ENCODE data around the gene IMPG1. TPM values are rescaled to one million over a fixed set of nuclear protein-coding genes. Genes with fewer than 3 reads are reported as not detected.

Gene IMPG1
- total RNA-seq, 1 donor from 2014 or later, result not detected

DNA sequence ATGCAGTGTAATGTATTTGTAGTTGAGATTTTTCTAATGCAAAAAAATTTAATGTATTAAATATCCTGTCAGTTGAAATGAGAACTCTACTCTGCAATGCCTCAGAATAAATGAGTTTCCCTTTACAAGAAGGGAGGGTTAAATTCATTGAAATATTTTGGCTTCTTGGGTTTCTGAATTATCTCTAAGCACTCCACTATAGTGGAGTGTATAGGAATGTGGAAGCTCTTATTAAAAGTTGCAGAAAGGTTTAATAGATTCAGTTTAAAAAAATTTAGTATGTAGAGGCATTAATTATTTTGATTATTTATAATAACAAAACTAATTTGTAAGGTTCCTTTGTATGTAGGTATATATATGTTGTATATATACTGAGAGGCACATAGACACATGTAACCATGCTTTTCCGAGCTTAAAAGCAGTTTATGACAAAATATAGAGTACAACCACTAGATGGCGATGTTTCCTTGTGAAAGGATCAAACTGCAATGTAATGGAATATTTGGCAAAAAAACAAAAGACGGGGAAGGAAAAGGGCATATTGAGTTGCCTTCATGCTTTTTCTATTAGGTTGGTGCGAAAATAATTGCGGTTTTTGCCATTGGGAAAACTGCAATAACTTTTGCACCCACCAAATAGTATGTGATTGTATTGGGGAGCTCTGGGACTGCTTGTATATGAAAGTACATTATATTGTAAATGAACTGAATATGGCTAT lies 179.2 kb downstream of the IMPG1 start:
- intact Hi-C loops (cut with micrococcal nuclease), result loop anchor here (5.0 kb wide), 1 partner anchor 1564 kb away; no protein-coding TSS in a partner anchor

DNA sequence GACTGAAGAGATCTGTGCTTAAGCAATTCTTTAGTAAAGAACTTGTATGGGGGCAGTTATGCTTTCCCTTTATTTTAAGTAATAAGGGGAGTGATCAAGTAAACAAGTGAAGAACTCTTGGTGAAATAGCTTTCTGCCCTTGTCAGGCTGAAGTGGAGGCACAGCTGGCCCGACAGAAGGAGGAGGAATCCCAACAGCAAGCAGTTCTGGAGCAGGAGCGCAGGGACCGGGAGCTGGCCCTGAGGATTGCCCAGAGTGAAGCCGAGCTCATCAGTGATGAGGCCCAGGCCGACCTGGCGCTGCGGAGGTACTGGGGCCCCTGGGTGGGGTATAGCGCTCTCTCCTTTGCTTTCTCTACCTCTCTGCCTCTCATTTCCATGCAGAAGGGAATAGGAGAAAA lies 180.1 kb downstream of the IMPG1 start:
- intact Hi-C loops (cut with micrococcal nuclease), result loop anchor here (5.0 kb wide), 1 partner anchor 1565 kb away; no protein-coding TSS in a partner anchor

- intact Hi-C loops (cut with micrococcal nuclease), result no loop called here
Measured at GRCh38 chr6:75884822-75885221, 187.6 kb downstream of the IMPG1 start.

- intact Hi-C loops (cut with micrococcal nuclease), result no loop called here
Measured at GRCh38 chr6:75882734-75883133, 189.7 kb downstream of the IMPG1 start.

GRCh38 chr6:75880305-75880704 lies 192.2 kb downstream of the IMPG1 start:
- intact Hi-C loops (cut with micrococcal nuclease), result no loop called here

DNA sequence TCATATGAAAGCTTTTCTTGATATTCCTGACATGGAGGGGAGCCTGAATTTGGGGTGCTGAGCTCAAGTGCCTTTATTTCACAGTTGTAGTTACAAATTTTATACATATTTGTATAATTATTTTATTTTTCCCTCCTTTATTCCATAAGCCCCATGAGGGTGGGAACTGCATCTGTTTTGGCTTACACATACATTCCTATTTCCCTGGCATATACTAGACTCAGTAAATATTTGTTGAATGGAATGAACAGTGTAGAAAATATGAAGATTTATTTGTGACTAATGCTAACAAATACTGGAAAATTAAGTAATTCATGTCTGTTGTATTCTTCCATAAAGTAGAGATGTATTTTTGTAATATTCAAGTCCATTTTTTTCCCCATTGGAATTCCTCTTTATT lies 196.3 kb downstream of the IMPG1 start:
- intact Hi-C loops (cut with micrococcal nuclease), result no loop called here

DNA sequence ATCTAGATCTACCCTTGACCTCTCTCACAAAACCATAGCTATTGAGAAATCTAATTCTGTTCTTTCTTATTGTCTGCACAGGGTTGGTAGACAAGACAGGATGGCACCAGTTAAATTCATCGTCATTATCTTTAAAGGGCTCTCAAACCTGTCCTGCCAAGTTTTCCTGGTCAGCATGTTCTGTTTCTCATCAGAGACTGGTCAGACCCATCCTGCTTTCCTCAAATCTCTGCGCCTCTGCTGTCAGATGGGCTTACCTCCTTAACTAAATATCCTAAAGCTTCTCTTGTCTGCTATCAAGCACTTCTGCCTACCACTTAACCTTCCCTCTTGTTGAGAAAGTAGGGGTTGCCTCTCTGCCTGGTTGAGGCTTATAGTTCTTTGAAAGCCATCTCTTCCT lies 198.2 kb downstream of the IMPG1 start:
- intact Hi-C loops (cut with micrococcal nuclease), result no loop called here

Data from T-helper 1 cell treated with Interleukin-12 subunit alpha and Interleukin-12 subunit beta and Interleukin-4 antibody, amounts not matched to agents 30 ng/mL and 1 ng/mL, for 36 hours (primary cell).